ENCODE results near the gene KIAA0753.
A peak's percentile ranks its signal among the peaks of the same experiment; 100 is the strongest.

Gene KIAA0753

DNA sequence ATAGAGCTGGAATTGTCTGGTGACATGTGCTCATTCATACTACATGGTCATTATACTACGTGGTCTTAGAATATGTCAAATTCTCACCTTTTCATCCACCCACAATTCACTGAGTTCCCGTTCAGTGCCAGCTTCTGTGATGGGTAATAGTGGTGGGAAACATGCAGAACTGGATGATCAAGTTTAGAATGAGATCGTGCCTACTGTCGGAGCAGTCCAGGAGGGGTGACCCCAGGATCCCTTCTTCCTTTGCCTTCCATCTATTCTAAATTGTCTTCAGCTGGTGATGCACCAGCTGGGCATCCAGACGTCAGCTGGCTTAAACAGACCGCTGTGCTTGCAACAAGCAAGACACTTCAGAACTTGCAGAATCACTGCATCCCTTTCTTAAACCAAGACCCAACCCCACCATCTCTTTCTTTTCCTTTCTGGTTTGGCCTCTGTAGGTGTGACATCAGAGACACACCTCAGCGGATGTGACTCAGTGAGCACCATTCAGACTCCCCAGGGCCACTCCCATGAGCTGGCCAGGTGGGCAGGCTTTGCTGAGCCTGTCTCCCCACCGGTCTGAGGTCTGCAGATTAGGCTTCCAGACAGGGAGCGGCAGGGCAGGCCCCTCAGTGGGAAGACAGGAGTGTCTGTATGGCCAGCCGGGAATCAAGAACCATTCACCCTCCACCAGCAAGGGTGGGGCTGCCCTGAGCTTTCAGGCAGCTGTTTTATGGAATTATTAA, 29.1 kb upstream of the KIAA0753 start:
- no peak for TF ChIP-seq TEAD4 (IDR thresholded peaks at IDR 0.05)

DNA sequence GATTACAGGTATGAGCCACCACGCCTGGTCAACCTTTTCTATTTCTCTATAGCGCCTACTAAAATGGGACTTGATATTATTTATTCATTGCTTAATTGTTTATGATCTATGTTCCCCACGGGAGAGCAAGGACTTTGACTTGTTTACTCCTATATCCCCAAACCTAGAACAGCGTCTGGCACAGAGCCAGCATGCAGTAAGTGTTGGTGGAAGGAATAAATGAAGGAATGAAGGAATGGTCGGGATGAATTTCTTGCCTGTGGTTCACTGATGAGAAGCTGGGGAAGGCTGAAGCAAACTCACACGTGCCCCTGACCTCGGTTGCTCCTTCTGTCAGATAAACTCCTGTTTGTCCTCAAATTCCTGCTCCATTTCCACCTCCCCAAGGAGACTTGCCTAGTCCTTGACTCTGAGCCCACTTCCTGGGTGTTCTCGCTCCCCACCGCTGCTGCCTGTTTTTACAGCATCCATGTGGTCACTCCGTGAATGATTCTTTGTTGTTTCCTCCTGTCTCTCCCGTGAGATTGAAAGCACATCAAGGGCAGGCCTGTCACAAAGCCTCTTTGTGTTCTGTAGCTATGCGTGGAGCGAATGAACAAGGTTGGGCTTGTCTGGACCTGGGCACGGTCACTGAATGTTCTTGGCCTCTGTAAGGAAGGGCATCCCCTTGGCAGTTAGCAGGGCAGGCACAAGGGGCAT, 28.4 kb upstream of the KIAA0753 start:
- no peak for TF ChIP-seq FOXM1 (IDR thresholded peaks at IDR 0.05; ENCODE audit: borderline replicate concordance, low read depth)
- TF ChIP-seq TAF1 (IDR thresholded peaks at IDR 0.05; ENCODE audit: low read depth) = no peak
- TF ChIP-seq ZBTB7A (IDR thresholded peaks at IDR 0.05; ENCODE audit: low read depth) = no peak

DNA sequence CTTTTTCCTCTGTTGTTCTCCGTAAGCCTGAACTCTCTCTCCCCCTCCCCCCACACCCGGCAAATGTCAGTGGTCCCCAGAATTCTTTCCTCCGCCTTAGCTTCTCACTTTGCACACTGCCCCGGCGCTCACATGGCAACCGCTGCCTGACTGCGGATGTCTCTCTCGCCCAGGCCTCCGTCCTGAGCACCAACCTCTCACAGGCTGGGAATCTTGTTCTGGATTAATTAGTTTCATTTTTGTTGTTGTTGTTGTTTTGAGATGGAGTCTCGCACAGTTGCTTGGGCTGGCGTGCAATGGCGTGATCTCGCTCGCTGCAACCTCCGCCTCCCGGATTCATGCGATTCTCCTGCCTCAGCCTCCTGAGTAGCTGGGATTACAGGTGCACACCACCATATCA, 27.7 kb upstream of the KIAA0753 start:
- TF ChIP-seq ZBTB7A (IDR thresholded peaks at IDR 0.05; ENCODE audit: low read depth) = no peak
- no peak for TF ChIP-seq RAD21 (IDR thresholded peaks at IDR 0.05; ENCODE audit: low read depth)
- no peak for TF ChIP-seq TEAD4 (IDR thresholded peaks at IDR 0.05)

- TF ChIP-seq FOXM1 (IDR thresholded peaks at IDR 0.05; ENCODE audit: borderline replicate concordance, low read depth) = no peak
- TF ChIP-seq TAF1 (IDR thresholded peaks at IDR 0.05; ENCODE audit: low read depth) = no peak
- TF ChIP-seq EP300 (IDR thresholded peaks at IDR 0.05; ENCODE audit: borderline replicate concordance) = no peak
- TF ChIP-seq TCF12 (IDR thresholded peaks at IDR 0.05; ENCODE audit: low read depth) = no peak
- no peak for TF ChIP-seq NFIC (IDR thresholded peaks at IDR 0.05)
- no peak for TF ChIP-seq YY1 (IDR thresholded peaks at IDR 0.05; ENCODE audit: low read depth)
- no peak for TF ChIP-seq RAD21 (IDR thresholded peaks at IDR 0.05; ENCODE audit: low read depth)
- TF ChIP-seq ZBTB7A (IDR thresholded peaks at IDR 0.05; ENCODE audit: low read depth) = no peak
- TF ChIP-seq TEAD4 (IDR thresholded peaks at IDR 0.05) = no peak
- TF ChIP-seq CREB1 (IDR thresholded peaks at IDR 0.05; ENCODE audit: low read depth) = no peak
- TF ChIP-seq, protein P1, sequence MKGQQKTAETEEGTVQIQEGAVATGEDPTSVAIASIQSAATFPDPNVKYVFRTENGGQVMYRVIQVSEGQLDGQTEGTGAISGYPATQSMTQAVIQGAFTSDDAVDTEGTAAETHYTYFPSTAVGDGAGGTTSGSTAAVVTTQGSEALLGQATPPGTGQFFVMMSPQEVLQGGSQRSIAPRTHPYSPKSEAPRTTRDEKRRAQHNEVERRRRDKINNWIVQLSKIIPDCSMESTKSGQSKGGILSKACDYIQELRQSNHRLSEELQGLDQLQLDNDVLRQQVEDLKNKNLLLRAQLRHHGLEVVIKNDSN (IDR thresholded peaks at IDR 0.05) = no peak
- TF ChIP-seq CEBPB (IDR thresholded peaks at IDR 0.05) = no peak
- no peak for TF ChIP-seq EGR1 (IDR thresholded peaks at IDR 0.05)
- TF ChIP-seq, protein P2, sequence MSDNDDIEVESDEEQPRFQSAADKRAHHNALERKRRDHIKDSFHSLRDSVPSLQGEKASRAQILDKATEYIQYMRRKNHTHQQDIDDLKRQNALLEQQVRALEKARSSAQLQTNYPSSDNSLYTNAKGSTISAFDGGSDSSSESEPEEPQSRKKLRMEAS (IDR thresholded peaks at IDR 0.05) = no peak
- TF ChIP-seq, protein P3, sequence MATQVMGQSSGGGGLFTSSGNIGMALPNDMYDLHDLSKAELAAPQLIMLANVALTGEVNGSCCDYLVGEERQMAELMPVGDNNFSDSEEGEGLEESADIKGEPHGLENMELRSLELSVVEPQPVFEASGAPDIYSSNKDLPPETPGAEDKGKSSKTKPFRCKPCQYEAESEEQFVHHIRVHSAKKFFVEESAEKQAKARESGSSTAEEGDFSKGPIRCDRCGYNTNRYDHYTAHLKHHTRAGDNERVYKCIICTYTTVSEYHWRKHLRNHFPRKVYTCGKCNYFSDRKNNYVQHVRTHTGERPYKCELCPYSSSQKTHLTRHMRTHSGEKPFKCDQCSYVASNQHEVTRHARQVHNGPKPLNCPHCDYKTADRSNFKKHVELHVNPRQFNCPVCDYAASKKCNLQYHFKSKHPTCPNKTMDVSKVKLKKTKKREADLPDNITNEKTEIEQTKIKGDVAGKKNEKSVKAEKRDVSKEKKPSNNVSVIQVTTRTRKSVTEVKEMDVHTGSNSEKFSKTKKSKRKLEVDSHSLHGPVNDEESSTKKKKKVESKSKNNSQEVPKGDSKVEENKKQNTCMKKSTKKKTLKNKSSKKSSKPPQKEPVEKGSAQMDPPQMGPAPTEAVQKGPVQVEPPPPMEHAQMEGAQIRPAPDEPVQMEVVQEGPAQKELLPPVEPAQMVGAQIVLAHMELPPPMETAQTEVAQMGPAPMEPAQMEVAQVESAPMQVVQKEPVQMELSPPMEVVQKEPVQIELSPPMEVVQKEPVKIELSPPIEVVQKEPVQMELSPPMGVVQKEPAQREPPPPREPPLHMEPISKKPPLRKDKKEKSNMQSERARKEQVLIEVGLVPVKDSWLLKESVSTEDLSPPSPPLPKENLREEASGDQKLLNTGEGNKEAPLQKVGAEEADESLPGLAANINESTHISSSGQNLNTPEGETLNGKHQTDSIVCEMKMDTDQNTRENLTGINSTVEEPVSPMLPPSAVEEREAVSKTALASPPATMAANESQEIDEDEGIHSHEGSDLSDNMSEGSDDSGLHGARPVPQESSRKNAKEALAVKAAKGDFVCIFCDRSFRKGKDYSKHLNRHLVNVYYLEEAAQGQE (IDR thresholded peaks at IDR 0.05; ENCODE audit: low read depth) = no peak
Measured at GRCh38 chr17:6667516-6667915, 27.0 kb upstream of the KIAA0753 start.

GRCh38 chr17:6666557-6666956, 26.0 kb upstream of the KIAA0753 start:
- TF ChIP-seq RAD21 (IDR thresholded peaks at IDR 0.05; ENCODE audit: low read depth) = no peak
- TF ChIP-seq ZBTB7A (IDR thresholded peaks at IDR 0.05; ENCODE audit: low read depth) = no peak
- TF ChIP-seq TCF12 (IDR thresholded peaks at IDR 0.05; ENCODE audit: low read depth) = no peak
- no peak for TF ChIP-seq EP300 (IDR thresholded peaks at IDR 0.05; ENCODE audit: borderline replicate concordance)
- TF ChIP-seq CREB1 (IDR thresholded peaks at IDR 0.05; ENCODE audit: low read depth) = no peak
- TF ChIP-seq, protein P1 (IDR thresholded peaks at IDR 0.05) = no peak
- no peak for TF ChIP-seq FOXM1 (IDR thresholded peaks at IDR 0.05; ENCODE audit: borderline replicate concordance, low read depth)
- no peak for TF ChIP-seq CEBPB (IDR thresholded peaks at IDR 0.05)
- TF ChIP-seq TEAD4 (IDR thresholded peaks at IDR 0.05) = no peak
- TF ChIP-seq EGR1 (IDR thresholded peaks at IDR 0.05) = no peak
- TF ChIP-seq YY1 (IDR thresholded peaks at IDR 0.05; ENCODE audit: low read depth) = no peak

- TF ChIP-seq EGR1 (IDR thresholded peaks at IDR 0.05) = no peak
- peak; percentile 98 for TF ChIP-seq RAD21 (IDR thresholded peaks at IDR 0.05; ENCODE audit: low read depth)
Measured at GRCh38 chr17:6666077-6666521, 25.6 kb upstream of the KIAA0753 start.

DNA sequence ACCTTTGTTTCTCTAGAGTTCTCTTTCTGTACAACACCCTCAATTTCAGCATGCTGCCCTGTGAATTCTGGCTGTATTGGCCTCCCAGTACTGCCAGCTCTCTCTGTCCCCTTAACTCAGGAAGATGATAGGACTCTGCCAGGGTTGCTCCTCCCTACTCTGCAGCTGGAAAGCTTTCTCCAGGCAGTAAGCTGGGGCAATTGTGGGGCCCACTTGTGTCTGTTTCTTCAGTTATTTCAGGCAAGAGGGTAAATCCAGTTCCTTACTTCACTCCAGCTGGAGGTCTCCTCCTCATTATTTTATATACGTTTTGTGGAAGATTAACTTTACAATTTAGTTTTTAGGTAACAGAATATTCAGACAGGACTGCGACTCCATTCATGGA, 20.9 kb upstream of the KIAA0753 start:
- TF ChIP-seq NFIC (IDR thresholded peaks at IDR 0.05) (no peak), TCF12 (IDR thresholded peaks at IDR 0.05; ENCODE audit: low read depth) (no peak), EGR1 (IDR thresholded peaks at IDR 0.05) (no peak), TEAD4 (IDR thresholded peaks at IDR 0.05) (no peak), EP300 (IDR thresholded peaks at IDR 0.05; ENCODE audit: borderline replicate concordance) (no peak), YY1 (IDR thresholded peaks at IDR 0.05; ENCODE audit: low read depth) (no peak), TAF1 (IDR thresholded peaks at IDR 0.05; ENCODE audit: low read depth) (no peak), RAD21 (IDR thresholded peaks at IDR 0.05; ENCODE audit: low read depth) (no peak), CREB1 (IDR thresholded peaks at IDR 0.05; ENCODE audit: low read depth) (no peak), FOXM1 (IDR thresholded peaks at IDR 0.05; ENCODE audit: borderline replicate concordance, low read depth) (no peak), CEBPB (IDR thresholded peaks at IDR 0.05) (no peak), ZBTB7A (IDR thresholded peaks at IDR 0.05; ENCODE audit: low read depth) (no peak)
- TF ChIP-seq, protein P1 (IDR thresholded peaks at IDR 0.05) = no peak
- TF ChIP-seq, protein P3 (IDR thresholded peaks at IDR 0.05; ENCODE audit: low read depth) = no peak
- TF ChIP-seq, protein P2 (IDR thresholded peaks at IDR 0.05) = no peak
